GM12891 (cell line): ENCODE results near the gene PLEKHM2.

Experiments used
- POLR2A ChIP-seq: IDR thresholded peaks from 2 replicates; pipeline ENCODE4 v1.6.1; 2011; ENCODE audit warnings: low read depth, low read length, control low read depth
- POLR2AphosphoS5 ChIP-seq: IDR thresholded peaks from 2 replicates; pipeline ENCODE4 v1.6.1; 2011; ENCODE audit warnings: low read depth, low read length, control low read depth
- POU2F2 ChIP-seq: IDR thresholded peaks from 2 replicates; pipeline ENCODE4 v1.6.1; 2011; ENCODE audit warnings: low read depth, mild to moderate bottlenecking, control low read depth, low read length, moderate library complexity
- SPI1 ChIP-seq: IDR thresholded peaks from 2 replicates; pipeline ENCODE4 v1.6.1; 2011; ENCODE audit warnings: low read depth, low read length, control low read depth
- TAF1 ChIP-seq: IDR thresholded peaks from 2 replicates; pipeline ENCODE4 v1.6.1; 2011; ENCODE audit warnings: low read depth, low read length, control low read depth

- TF ChIP-seq POU2F2 = no peak
- no peak for TF ChIP-seq POLR2AphosphoS5
- no peak for TF ChIP-seq TAF1
- TF ChIP-seq POLR2A = no peak
- no peak for TF ChIP-seq SPI1
Measured at GRCh38 chr1:15709226-15709625, 25.1 kb downstream of the PLEKHM2 start.
